HG03095 (cell line): ENCODE measurements around the gene ANTKMT.
"Not testable (repeated sequence)": the region's sequence is repeated elsewhere in the genome, so short reads cannot be mapped to it uniquely, and the experiment has no call there.

Source experiments
- ATAC-seq: cut with Tn5 transposase; IDR thresholded peaks from one replicate; pipeline ENCODE4 v1.9.1; 2021; ENCODE audit warnings: moderate library complexity; ENCODE audit not compliant: unreplicated experiment

The ANTKMT gene

GRCh38 chr16:740459-740763 lies 19.5 kb downstream of the ANTKMT start:
- ATAC-seq = no peak

- ATAC-seq = peak; percentile 49
Observed at GRCh38 chr16:740764-741505, 20.0 kb downstream of the ANTKMT start, which contains the start of gene CIAO3. Gene CIAO3 (minus strand): TSS chr16:740997. CDS start chr16:740985, 12 bp downstream.

- no peak for ATAC-seq
Observed at GRCh38 chr16:741986-742629, 21.2 kb downstream of the ANTKMT start.

DNA sequence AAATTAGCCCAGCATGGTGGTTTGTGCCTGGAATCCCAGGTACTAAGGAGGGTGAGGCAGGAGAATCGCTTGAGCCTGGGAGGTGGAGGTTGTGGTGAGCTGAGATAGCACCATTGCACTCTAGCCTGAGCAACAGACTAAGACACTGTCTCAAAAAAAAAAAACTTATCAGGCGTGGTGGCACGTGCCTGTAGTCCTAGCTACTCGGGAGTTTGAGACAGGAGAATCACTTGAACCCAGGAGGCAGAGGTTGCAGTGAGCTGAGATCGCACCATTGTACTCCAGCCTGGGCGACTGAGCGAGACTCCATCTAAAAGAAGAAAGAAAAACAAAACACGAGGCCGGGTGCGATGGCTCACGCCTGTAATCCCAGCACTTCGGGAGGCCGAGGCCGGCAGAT lies 21.9 kb downstream of the ANTKMT start:
- ATAC-seq = not testable (repeated sequence)

DNA sequence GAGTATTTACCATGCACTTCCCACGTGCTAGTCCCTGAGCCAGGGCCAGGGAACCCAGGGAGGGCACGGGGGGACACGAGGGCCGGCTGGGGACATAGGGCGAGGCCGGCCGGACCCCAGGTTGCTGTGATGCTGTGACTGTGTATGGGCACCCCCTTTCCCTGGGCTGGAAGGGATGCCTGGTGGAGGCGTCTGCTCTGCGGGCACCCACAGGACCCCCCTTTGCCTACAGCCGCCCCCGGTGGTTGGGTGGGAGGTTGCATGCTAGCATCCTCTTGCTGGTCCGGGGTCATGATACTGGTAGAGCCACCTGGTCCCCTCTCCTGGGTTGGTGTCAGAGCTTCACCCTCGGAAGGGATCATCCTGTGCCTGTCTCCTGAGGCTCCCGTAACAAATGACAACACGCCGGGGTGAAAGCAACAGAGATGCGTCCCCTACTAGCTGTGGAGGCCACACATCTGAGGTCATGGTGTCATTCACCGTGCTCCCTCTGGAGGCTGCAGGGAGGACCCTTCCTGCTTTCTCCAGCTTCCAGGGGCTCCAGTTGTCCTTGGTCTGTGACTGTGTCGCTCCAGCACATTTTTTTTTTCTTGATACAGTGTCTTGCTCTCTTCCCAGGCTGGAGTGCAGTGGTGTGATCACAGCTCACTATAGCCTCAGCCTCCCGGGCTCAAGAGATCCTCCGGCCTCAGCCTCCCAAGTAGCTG lies 23.0 kb downstream of the ANTKMT start:
- no peak for ATAC-seq

GRCh38 chr16:745739-746138 lies 24.8 kb downstream of the ANTKMT start:
- no peak for ATAC-seq

DNA sequence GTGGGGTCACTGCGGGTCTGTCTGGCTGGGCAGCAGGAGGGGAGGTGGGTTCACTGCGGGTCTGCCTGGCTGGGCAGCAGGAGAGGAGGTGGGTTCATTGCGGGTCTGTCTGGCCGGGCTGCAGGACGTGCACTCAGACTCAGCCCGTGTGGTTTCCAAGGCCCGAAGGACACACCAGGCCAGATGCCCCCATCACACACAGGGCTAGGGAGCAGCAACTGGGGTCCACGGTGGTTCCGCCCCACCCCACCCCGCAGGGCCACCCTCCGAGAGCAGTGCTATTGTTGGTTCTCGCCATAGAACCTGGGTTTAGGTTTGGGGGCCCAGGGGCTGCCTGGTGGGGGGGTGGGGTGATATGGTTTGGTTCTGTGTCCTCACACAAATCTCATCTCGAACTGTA lies 25.7 kb downstream of the ANTKMT start:
- no peak for ATAC-seq

GRCh38 chr16:747978-748746 lies 27.2 kb downstream of the ANTKMT start:
- ATAC-seq = no peak

- ATAC-seq = no peak
Observed at GRCh38 chr16:749010-749409, 28.1 kb downstream of the ANTKMT start.

DNA sequence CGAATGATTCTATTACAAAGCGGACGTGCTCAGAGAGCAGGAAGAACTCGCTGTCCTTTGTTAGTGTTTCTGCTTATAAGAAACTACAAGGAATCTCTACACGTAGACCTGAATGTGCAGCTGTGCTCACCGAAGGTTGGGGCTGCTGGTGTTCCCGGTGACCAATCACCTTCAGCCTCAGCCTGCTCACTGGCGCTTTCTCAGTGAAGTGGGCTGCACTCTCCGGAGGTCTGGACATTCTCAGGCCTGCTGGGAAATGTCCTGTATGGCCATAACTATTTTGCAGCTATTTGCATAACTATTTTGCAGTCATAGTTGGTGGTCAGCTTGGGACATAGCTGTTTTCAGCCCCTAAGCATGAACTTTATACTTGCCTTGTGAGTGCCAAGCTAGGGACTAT lies 29.5 kb downstream of the ANTKMT start:
- no peak for ATAC-seq

- ATAC-seq = no peak
Observed at GRCh38 chr16:751152-752006, 30.4 kb downstream of the ANTKMT start.

DNA sequence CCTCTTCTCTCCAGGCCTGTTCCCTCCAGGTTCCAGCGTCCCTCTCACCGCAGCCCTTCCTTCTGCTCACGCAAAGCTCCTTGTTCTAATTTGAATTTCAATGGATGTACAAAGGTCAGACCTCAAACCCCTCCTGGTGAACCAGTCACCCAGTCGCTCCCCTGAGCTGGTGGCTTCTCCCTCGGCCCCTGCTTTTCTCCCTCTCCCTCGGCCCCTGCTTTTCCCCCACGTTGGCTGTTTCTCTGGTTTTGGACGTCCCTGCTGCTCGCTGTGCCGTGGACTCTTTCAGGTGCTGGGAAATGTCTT lies 31.0 kb downstream of the ANTKMT start:
- ATAC-seq = no peak

DNA sequence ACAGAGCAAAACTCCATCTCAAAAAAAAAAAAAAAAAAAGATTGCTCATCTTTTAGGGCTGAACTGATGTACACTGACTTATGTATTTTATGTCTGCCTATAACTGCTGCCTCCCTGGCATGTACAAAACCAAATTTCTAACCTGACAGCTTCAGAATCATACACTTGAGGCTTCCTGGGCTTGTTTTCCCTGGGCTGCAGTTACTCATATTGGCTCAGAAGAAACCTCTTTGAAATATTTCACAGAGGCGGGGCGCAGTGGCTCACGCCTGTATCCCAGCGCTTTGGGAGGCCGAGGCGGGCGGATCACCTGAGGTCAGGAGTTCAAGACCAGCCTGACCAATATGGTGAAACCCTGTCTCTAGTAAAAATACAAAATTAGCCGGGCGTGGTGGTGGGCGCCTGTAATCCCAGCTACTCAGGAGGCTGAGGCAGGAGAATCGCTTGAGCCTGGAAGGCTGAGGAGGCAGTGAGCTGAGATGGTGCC lies 33.2 kb downstream of the ANTKMT start:
- not testable (repeated sequence) for ATAC-seq

GRCh38 chr16:754656-755055 lies 33.7 kb downstream of the ANTKMT start:
- no peak for ATAC-seq

- ATAC-seq = no peak
Observed at GRCh38 chr16:756428-756827, 35.5 kb downstream of the ANTKMT start.

GRCh38 chr16:759110-759910 lies 38.4 kb downstream of the ANTKMT start:
- ATAC-seq = no peak

- ATAC-seq = no peak
Observed at GRCh38 chr16:760065-760464, 39.1 kb downstream of the ANTKMT start.

DNA sequence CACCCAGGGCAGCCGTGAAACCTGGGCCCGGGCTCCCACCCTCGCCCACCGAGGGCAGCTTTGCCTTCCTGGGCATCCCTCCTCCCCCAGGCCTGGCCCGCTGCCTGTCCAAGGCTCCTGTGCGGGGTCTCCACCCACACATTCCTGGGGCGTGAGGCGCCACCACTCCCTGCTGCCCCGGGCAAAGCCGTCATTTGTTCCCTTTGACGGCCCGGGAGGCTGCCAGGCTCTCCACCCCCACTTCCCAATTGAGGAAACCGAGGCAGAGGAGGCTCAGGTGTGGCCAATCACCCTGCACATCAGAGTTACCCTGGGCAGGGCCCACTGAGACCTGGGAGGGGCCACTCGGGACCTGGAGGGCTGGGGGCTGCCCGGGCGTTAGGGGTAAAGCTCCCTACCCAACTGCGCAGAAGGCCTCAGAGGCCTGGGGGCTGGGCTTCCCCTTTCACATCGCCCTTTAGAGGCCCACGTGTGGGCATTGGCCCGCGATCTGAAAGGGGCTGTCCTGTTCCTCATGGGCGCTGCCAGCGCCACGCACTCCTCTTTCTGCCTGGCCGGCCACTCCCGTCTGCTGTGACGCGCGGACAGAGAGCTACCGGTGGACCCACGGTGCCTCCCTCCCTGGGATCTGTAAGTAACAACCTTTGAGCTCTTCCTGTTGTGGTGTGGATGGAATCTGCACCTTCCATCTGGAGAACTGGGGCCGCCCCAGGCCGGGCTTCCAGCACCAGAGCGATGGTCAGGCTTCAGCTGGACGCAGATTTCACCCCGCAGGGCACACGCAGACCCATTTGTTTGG lies 39.8 kb downstream of the ANTKMT start, which contains the start of gene MSLN:
Gene MSLN (plus strand): TSS at position 190 of the 799 bp plus-strand sequence. CDS start 1,947 bp downstream, outside the sequence.
- no peak for ATAC-seq
